ENCODE results near the gene RBM23. TPM values are rescaled to one million over a fixed set of nuclear protein-coding genes. Genes with fewer than 3 reads are reported as not detected.

Gene RBM23
- total and polyA plus RNA-seq, 9 of the 15 experiments (the other 6 are each of a cell fraction or from before 2014, with no cell fraction given), result 46.0 to 102 (median 58.5) TPM

GRCh38 chr14:22852940-22853767, 65.8 kb downstream of the RBM23 start (continued):
- TF ChIP-seq CEBPB (tag; IDR thresholded peaks at IDR 0.05), result no peak
- TF ChIP-seq ELF1 (tag; IDR thresholded peaks at IDR 0.05), result no peak
- TF ChIP-seq PHB (CRISPR knock-in tag; IDR thresholded peaks at IDR 0.05), result no peak
- TF ChIP-seq CTBP1 (IDR thresholded peaks at IDR 0.05; ENCODE audit: borderline replicate concordance), result peak; percentile 77
- TF ChIP-seq CHCHD3 (CRISPR knock-in tag; IDR thresholded peaks at IDR 0.05), result no peak
- TF ChIP-seq KLF13 (tag; IDR thresholded peaks at IDR 0.05; ENCODE audit: borderline replicate concordance, low read depth), result 0 out of 2 replicates have a peak, but pooled peaks have one; percentile 41
- TF ChIP-seq E2F1 (CRISPR knock-in tag; IDR thresholded peaks at IDR 0.05), result 0 out of 2 replicates have a peak, but pooled peaks have one; percentile 34
- no peak for TF ChIP-seq RBM17 (IDR thresholded peaks at IDR 0.05; ENCODE audit: borderline replicate concordance, low read depth, low read length)
- TF ChIP-seq TCF15 (CRISPR knock-in tag; IDR thresholded peaks at IDR 0.05), result no peak
- TF ChIP-seq ZKSCAN1 (IDR thresholded peaks at IDR 0.05; ENCODE audit: low read depth, low read length), result peak; percentile 17; the same call in 1 of the 2 replicates
- TF ChIP-seq ID3 (CRISPR knock-in tag; IDR thresholded peaks at IDR 0.05), result no peak
- TF ChIP-seq ID3 (tag; IDR thresholded peaks at IDR 0.05), result peak; percentile 69; the same call in 1 of the 2 replicates
- no peak for TF ChIP-seq ZNF3 (CRISPR knock-in tag; IDR thresholded peaks at IDR 0.05)
- peak; percentile 77 for TF ChIP-seq TFAP4 (CRISPR knock-in tag; IDR thresholded peaks at IDR 0.05; ENCODE audit: borderline replicate concordance)
- peak; percentile 13 for TF ChIP-seq TBP (optimal IDR thresholded peaks at IDR 0.05; ENCODE audit: low read depth, low read length)
- no peak for TF ChIP-seq ESRRB (CRISPR knock-in tag; IDR thresholded peaks at IDR 0.05; ENCODE audit: borderline replicate concordance)
- peak; percentile 41; the same call in 1 of the 2 replicates for TF ChIP-seq PHF8 (IDR thresholded peaks at IDR 0.05; ENCODE audit: borderline replicate concordance, low read length)

All from K562 (cell line).